GM23338 (cell line): ENCODE results near the gene NPFF. TPM values are rescaled to one million over a fixed set of nuclear protein-coding genes. Genes with fewer than 3 reads are reported as not detected.
A peak's percentile ranks its signal among the peaks of the same experiment; 100 is the strongest.

Experiments used
- ATAC-seq: fragments of 200-7000 bp; cut with Tn5 transposase; 3 replicates; pipeline ENCODE4 v1.9.1; 2020
- DNase-seq: peaks from one replicate; pipeline ENCODE4 v3.0.0-alpha.2; 2015; ENCODE audit warnings: low spot score
- H2AFZ ChIP-seq: fragments of 200-600 bp; sonication (generic); 2 replicates; pipeline ENCODE4 v1.8.0; 2016; ENCODE audit warnings: antibody characterized with exemption, mild to moderate bottlenecking, moderate library complexity
- H3F3A ChIP-seq: fragments of 200-600 bp; sonication (generic); replicated peaks from 2 replicates; pipeline ENCODE4 v1.8.0; 2017; ENCODE audit warnings: antibody characterized with exemption, mixed run types, low read depth
- H3K27ac ChIP-seq: fragments of 200-600 bp; sonication (generic); 2 replicates; pipeline ENCODE4 v1.6.1; 2016; ENCODE audit warnings: low read depth
- H3K27me3 ChIP-seq: fragments of 200-600 bp; sonication (generic); 2 replicates; pipeline ENCODE4 v1.8.0; 2016; ENCODE audit warnings: mild to moderate bottlenecking, mixed run types, moderate library complexity; ENCODE audit not compliant: insufficient read depth
- H3K36me3 ChIP-seq: fragments of 200-600 bp; sonication (generic); 2 replicates; pipeline ENCODE4 v1.8.0; 2016; ENCODE audit warnings: mild to moderate bottlenecking; ENCODE audit not compliant: insufficient read depth
- H3K4me1 ChIP-seq: fragments of 200-600 bp; sonication (generic); 2 replicates; pipeline ENCODE4 v1.8.0; 2016; ENCODE audit warnings: mild to moderate bottlenecking, moderate library complexity; ENCODE audit not compliant: insufficient read depth
- H3K4me2 ChIP-seq: fragments of 200-600 bp; sonication (generic); 2 replicates; pipeline ENCODE4 v1.7.1; 2017; ENCODE audit warnings: mixed run types
- H3K4me3 ChIP-seq: fragments of 200-600 bp; sonication (generic); 2 replicates; pipeline ENCODE4 v1.6.1; 2016; ENCODE audit warnings: mixed run types
- H3K79me2 ChIP-seq: fragments of 200-600 bp; sonication (generic); replicated peaks from 2 replicates; pipeline ENCODE4 v1.8.0; 2017; ENCODE audit warnings: mild to moderate bottlenecking; ENCODE audit not compliant: insufficient read depth
- H3K9me2 ChIP-seq: fragments of 200-600 bp; sonication (generic); 2 replicates; pipeline ENCODE4 v1.8.0; 2017; ENCODE audit not compliant: insufficient read depth
- H4K20me1 ChIP-seq: fragments of 200-600 bp; sonication (generic); replicated peaks from 2 replicates; pipeline ENCODE4 v1.8.0; 2017; ENCODE audit warnings: mild to moderate bottlenecking; ENCODE audit not compliant: insufficient read depth
- H3K27ac Mint-ChIP-seq: 2 replicates; pipeline ENCODE4 v1.8.0; 2020; ENCODE audit warnings: inconsistent platforms, mild to moderate bottlenecking, moderate library complexity, mixed read lengths
- H3K27me3 Mint-ChIP-seq: 3 replicates; pipeline ENCODE4 v1.8.0; 2022; ENCODE audit warnings: low read depth, mild to moderate bottlenecking, moderate library complexity, mixed read lengths, inconsistent platforms; ENCODE audit not compliant: insufficient read depth, poor library complexity
- H3K36me3 Mint-ChIP-seq: 3 replicates; pipeline ENCODE4 v1.8.0; 2021; ENCODE audit warnings: low read depth, mild to moderate bottlenecking, inconsistent platforms, moderate library complexity, mixed read lengths
- H3K4me1 Mint-ChIP-seq: 3 replicates; pipeline ENCODE4 v1.8.0; 2020; ENCODE audit warnings: mild to moderate bottlenecking, inconsistent platforms, mixed read lengths
- H3K4me3 Mint-ChIP-seq: 3 replicates; pipeline ENCODE4 v1.8.0; 2021; ENCODE audit warnings: moderate library complexity, mild to moderate bottlenecking, inconsistent platforms, mixed read lengths
- H3K9me3 Mint-ChIP-seq: 3 replicates; pipeline ENCODE4 v1.8.0; 2020; ENCODE audit warnings: moderate library complexity, mild to moderate bottlenecking, inconsistent platforms, mixed read lengths
- CREB1 ChIP-seq: fragments of 250-450 bp; sonication (Bioruptor Pico); IDR thresholded peaks from 2 replicates; pipeline ENCODE4 v1.5.0; 2020; ENCODE audit warnings: low read depth, mild to moderate bottlenecking, moderate library complexity
- CTCF ChIP-seq, 2 experiments: fragments of 200-600 bp in 1 of 2; sonication (generic) in 1 of 2; conservative IDR thresholded peaks; 2 replicates each; pipeline versions ENCODE4 v1.5.1 to v1.6.1; 2016 to 2017; ENCODE audit warnings: antibody characterized with exemption in 2 of 2, low read depth in 2 of 2, mild to moderate bottlenecking in 2 of 2, moderate library complexity in 1 of 2
- EZH2 ChIP-seq: fragments of 200-600 bp; sonication (generic); IDR thresholded peaks from one replicate; pipeline ENCODE4 v1.8.0; 2017; ENCODE audit warnings: antibody characterized with exemption, mild to moderate bottlenecking, low read depth; ENCODE audit not compliant: unreplicated experiment
- EZH2phosphoT487 ChIP-seq: fragments of 200-600 bp; sonication (generic); IDR thresholded peaks from one replicate; pipeline ENCODE4 v1.8.1; 2018; ENCODE audit warnings: antibody characterized with exemption; ENCODE audit not compliant: unreplicated experiment
- JUNB ChIP-seq: IDR thresholded peaks from one replicate; pipeline ENCODE4 v1.6.1; 2016; ENCODE audit warnings: antibody characterized with exemption; ENCODE audit not compliant: unreplicated experiment
- NANOG ChIP-seq: IDR thresholded peaks from 2 replicates; pipeline ENCODE4 v1.6.1; 2016; ENCODE audit warnings: antibody characterized with exemption, borderline replicate concordance
- POLR2AphosphoS5 ChIP-seq: IDR thresholded peaks from 2 replicates; pipeline ENCODE4 v1.6.1; 2016; ENCODE audit warnings: antibody characterized with exemption, low read depth
- REST ChIP-seq: IDR thresholded peaks from one replicate; pipeline ENCODE4 v1.6.1; 2018; ENCODE audit warnings: antibody characterized with exemption; ENCODE audit not compliant: unreplicated experiment
- STAT1 ChIP-seq: IDR thresholded peaks from one replicate; pipeline ENCODE4 v1.6.1; 2016; ENCODE audit warnings: antibody characterized with exemption; ENCODE audit not compliant: unreplicated experiment
- ZNF114 ChIP-seq: fragments of 250-450 bp; sonication (Bioruptor Pico); IDR thresholded peaks from 2 replicates; pipeline ENCODE4 v1.5.0; 2020; ENCODE audit warnings: mild to moderate bottlenecking, moderate library complexity
- ZNF331 ChIP-seq: fragments of 250-450 bp; sonication (Bioruptor Pico); IDR thresholded peaks from 2 replicates; pipeline ENCODE4 v1.5.0; 2020; ENCODE audit warnings: low read depth, mild to moderate bottlenecking, moderate library complexity
- polyA plus RNA-seq: library from polyadenylated mRNA; unstranded; fragments of >200 nt; fragmentation: Nextera tagmentation; extraction: Ambion mirVana; gene quantifications from 2 replicates; pipeline ENCODE4 v1.2.1, GENCODE V29; 2016
- total RNA-seq: library from RNA; depleted of rRNA; stranded (reverse); fragments of >200 nt; shearing (Covaris generic); gene quantifications from 2 replicates; pipeline ENCODE4 v1.2.3, GENCODE V29; 2014
- TF ChIP-seq, protein P1 (sequence below): IDR thresholded peaks from 2 replicates; pipeline ENCODE4 v1.6.1; 2016; ENCODE audit warnings: antibody characterized with exemption
- TF ChIP-seq, protein P2 (sequence below): fragments of 250-450 bp; sonication (Bioruptor Pico); IDR thresholded peaks from 2 replicates; pipeline ENCODE4 v1.5.0; 2020; ENCODE audit warnings: mild to moderate bottlenecking, moderate library complexity

NPFF gene
- total and polyA plus RNA-seq, 2 experiments from 2014 or later, result 0.69 to 0.71 TPM

DNA sequence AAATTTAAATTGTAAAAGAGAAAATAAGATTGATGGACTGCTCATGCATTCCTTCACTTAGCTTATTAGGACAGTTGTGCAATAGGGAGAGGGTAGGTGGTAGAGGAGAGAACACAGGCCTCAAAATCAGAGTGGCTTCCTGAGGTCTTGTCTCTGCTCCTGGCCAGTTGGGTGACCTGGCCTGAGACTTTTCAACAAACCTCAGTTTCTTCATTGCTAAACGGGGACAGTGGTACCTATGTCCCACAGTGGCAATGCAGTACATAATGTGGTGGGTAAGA is 10.6 kb downstream of the NPFF start:
- Histone ChIP-seq H3K9me2 (no peaks in the 10 kb centered on the region), H3K4me3 (no peak overlapping the region), H3K4me1 (peaks cover 43% of the 10 kb centered on the region), H3K79me2 (peaks cover 18% of the 10 kb centered on the region), H3F3A (peaks cover 16% of the 10 kb centered on the region), H3K4me2 (no peak overlapping the region), H2AFZ (no peak overlapping the region), H4K20me1 (no peaks in the 10 kb centered on the region; the same call in 1 of the 2 replicates), H3K27me3 (no peaks in the 10 kb centered on the region), H3K27ac (no peak overlapping the region), H3K36me3 (no peaks in the 10 kb centered on the region)
- H3K9me3 Mint-ChIP-seq, result peaks cover 3% of the 10 kb centered on the region
- H3K4me3 Mint-ChIP-seq, result peak overlapping the region; percentile 22; the same call in 2 of the 3 replicates
- peaks cover 3% of the 10 kb centered on the region; the same call in 2 of the 3 replicates for H3K36me3 Mint-ChIP-seq
- H3K27me3 Mint-ChIP-seq, result peaks cover 20% of the 10 kb centered on the region
- TF ChIP-seq EZH2phosphoT487, result no peak
- TF ChIP-seq REST, result no peak
- TF ChIP-seq JUNB, result no peak
- no peak for TF ChIP-seq EZH2
- TF ChIP-seq STAT1, result no peak
- no peak for TF ChIP-seq ZNF331 (CRISPR knock-in tag)
- TF ChIP-seq, protein P1, sequence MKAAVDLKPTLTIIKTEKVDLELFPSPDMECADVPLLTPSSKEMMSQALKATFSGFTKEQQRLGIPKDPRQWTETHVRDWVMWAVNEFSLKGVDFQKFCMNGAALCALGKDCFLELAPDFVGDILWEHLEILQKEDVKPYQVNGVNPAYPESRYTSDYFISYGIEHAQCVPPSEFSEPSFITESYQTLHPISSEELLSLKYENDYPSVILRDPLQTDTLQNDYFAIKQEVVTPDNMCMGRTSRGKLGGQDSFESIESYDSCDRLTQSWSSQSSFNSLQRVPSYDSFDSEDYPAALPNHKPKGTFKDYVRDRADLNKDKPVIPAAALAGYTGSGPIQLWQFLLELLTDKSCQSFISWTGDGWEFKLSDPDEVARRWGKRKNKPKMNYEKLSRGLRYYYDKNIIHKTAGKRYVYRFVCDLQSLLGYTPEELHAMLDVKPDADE, result no peak
- no peak for TF ChIP-seq POLR2AphosphoS5
- no peak for TF ChIP-seq CREB1
- TF ChIP-seq NANOG, result no peak
- no peak for TF ChIP-seq CTCF (conservative IDR thresholded peaks at IDR 0.05; ENCODE audit: low read depth in 2 of 2)
- no peak for TF ChIP-seq ZNF114 (CRISPR knock-in tag)
- TF ChIP-seq, protein P2, sequence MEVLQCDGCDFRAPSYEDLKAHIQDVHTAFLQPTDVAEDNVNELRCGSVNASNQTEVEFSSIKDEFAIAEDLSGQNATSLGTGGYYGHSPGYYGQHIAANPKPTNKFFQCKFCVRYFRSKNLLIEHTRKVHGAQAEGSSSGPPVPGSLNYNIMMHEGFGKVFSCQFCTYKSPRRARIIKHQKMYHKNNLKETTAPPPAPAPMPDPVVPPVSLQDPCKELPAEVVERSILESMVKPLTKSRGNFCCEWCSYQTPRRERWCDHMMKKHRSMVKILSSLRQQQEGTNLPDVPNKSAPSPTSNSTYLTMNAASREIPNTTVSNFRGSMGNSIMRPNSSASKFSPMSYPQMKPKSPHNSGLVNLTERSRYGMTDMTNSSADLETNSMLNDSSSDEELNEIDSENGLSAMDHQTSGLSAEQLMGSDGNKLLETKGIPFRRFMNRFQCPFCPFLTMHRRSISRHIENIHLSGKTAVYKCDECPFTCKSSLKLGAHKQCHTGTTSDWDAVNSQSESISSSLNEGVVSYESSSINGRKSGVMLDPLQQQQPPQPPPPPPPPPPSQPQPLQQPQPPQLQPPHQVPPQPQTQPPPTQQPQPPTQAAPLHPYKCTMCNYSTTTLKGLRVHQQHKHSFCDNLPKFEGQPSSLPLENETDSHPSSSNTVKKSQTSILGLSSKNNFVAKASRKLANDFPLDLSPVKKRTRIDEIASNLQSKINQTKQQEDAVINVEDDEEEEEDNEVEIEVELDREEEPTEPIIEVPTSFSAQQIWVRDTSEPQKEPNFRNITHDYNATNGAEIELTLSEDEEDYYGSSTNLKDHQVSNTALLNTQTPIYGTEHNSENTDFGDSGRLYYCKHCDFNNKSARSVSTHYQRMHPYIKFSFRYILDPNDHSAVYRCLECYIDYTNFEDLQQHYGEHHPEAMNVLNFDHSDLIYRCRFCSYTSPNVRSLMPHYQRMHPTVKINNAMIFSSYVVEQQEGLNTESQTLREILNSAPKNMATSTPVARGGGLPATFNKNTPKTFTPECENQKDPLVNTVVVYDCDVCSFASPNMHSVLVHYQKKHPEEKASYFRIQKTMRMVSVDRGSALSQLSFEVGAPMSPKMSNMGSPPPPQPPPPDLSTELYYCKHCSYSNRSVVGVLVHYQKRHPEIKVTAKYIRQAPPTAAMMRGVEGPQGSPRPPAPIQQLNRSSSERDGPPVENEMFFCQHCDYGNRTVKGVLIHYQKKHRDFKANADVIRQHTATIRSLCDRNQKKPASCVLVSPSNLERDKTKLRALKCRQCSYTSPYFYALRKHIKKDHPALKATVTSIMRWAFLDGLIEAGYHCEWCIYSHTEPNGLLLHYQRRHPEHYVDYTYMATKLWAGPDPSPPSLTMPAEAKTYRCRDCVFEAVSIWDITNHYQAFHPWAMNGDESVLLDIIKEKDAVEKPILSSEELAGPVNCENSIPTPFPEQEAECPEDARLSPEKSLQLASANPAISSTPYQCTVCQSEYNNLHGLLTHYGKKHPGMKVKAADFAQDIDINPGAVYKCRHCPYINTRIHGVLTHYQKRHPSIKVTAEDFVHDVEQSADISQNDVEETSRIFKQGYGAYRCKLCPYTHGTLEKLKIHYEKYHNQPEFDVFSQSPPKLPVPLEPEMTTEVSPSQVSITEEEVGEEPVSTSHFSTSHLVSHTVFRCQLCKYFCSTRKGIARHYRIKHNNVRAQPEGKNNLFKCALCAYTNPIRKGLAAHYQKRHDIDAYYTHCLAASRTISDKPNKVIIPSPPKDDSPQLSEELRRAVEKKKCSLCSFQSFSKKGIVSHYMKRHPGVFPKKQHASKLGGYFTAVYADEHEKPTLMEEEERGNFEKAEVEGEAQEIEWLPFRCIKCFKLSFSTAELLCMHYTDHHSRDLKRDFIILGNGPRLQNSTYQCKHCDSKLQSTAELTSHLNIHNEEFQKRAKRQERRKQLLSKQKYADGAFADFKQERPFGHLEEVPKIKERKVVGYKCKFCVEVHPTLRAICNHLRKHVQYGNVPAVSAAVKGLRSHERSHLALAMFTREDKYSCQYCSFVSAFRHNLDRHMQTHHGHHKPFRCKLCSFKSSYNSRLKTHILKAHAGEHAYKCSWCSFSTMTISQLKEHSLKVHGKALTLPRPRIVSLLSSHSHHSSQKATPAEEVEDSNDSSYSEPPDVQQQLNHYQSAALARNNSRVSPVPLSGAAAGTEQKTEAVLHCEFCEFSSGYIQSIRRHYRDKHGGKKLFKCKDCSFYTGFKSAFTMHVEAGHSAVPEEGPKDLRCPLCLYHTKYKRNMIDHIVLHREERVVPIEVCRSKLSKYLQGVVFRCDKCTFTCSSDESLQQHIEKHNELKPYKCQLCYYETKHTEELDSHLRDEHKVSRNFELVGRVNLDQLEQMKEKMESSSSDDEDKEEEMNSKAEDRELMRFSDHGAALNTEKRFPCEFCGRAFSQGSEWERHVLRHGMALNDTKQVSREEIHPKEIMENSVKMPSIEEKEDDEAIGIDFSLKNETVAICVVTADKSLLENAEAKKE (CRISPR knock-in tag), result no peak
- peaks cover 62% of the 10 kb centered on the region for H3K4me1 Mint-ChIP-seq
- ATAC-seq (no peak), DNase-seq (no peak)
- H3K27ac Mint-ChIP-seq, result no peak overlapping the region
